ENCODE measurements around the gene SKOR2. TPM values are rescaled to one million over a fixed set of nuclear protein-coding genes. Genes with fewer than 3 reads are reported as not detected.

Gene SKOR2
- total RNA-seq, 1 donor from 2014 or later: not detected

GRCh38 chr18:47235096-47235495 is 16.4 kb downstream of the SKOR2 start:
- TF ChIP-seq CTCF (IDR thresholded peaks at IDR 0.05; ENCODE audit: borderline replicate concordance): no peak
- no peaks in the 10 kb centered on the region for H3K4me1 ChIP-seq
- DNase-seq: no peak
- H3K9me3 ChIP-seq (replicated peaks): no peaks in the 10 kb centered on the region
- intact Hi-C loops (cut with micrococcal nuclease): no loop called here
- H3K4me3 ChIP-seq: no peak overlapping the region
- no peak overlapping the region for H3K27ac ChIP-seq (replicated peaks)
- no peaks in the 10 kb centered on the region for H3K36me3 ChIP-seq
- peaks cover 98% of the 10 kb centered on the region for H3K27me3 ChIP-seq (ENCODE audit: low read depth)

GRCh38 chr18:47226660-47227059 is 24.8 kb downstream of the SKOR2 start:
- Histone ChIP-seq H3K27me3 (ENCODE audit: low read depth) (peaks cover 97% of the 10 kb centered on the region), H3K36me3 (no peaks in the 10 kb centered on the region), H3K4me3 (no peak overlapping the region), H3K9me3 (replicated peaks) (no peaks in the 10 kb centered on the region), H3K4me1 (no peaks in the 10 kb centered on the region), H3K27ac (replicated peaks) (no peak overlapping the region)
- no peak for DNase-seq
- TF ChIP-seq CTCF (IDR thresholded peaks at IDR 0.05; ENCODE audit: borderline replicate concordance): no peak
- intact Hi-C loops (cut with micrococcal nuclease): no loop called here

GRCh38 chr18:47215554-47216138 is 35.8 kb downstream of the SKOR2 start:
- intact Hi-C loops (cut with micrococcal nuclease): loop anchor here (10.0 kb wide), 1 partner anchor 529 kb away; no protein-coding TSS in a partner anchor
- Histone ChIP-seq H3K27ac (replicated peaks) (no peak overlapping the region), H3K4me3 (no peak overlapping the region), H3K36me3 (no peaks in the 10 kb centered on the region), H3K27me3 (ENCODE audit: low read depth) (peaks cover 95% of the 10 kb centered on the region), H3K4me1 (no peaks in the 10 kb centered on the region), H3K9me3 (replicated peaks) (no peaks in the 10 kb centered on the region)
- TF ChIP-seq CTCF (IDR thresholded peaks at IDR 0.05; ENCODE audit: borderline replicate concordance): peak; percentile 70
- no peak for DNase-seq

- no peaks in the 10 kb centered on the region for H3K36me3 ChIP-seq
- H3K9me3 ChIP-seq (replicated peaks): no peaks in the 10 kb centered on the region
- H3K27me3 ChIP-seq (ENCODE audit: low read depth): peaks cover 72% of the 10 kb centered on the region
- no peak for DNase-seq
- TF ChIP-seq CTCF (IDR thresholded peaks at IDR 0.05; ENCODE audit: borderline replicate concordance): no peak
- no peaks in the 10 kb centered on the region for H3K4me1 ChIP-seq
- no peak overlapping the region for H3K4me3 ChIP-seq
- H3K27ac ChIP-seq (replicated peaks): no peak overlapping the region
- intact Hi-C loops (cut with micrococcal nuclease): no loop called here
Measured at GRCh38 chr18:47209171-47209570, 42.3 kb downstream of the SKOR2 start.

GRCh38 chr18:47206945-47207637 is 44.4 kb downstream of the SKOR2 start:
- no peak overlapping the region for H3K4me3 ChIP-seq
- peaks cover 3% of the 10 kb centered on the region for H3K4me1 ChIP-seq
- H3K36me3 ChIP-seq: no peaks in the 10 kb centered on the region
- H3K27me3 ChIP-seq (ENCODE audit: low read depth): peaks cover 51% of the 10 kb centered on the region
- intact Hi-C loops (cut with micrococcal nuclease): no loop called here
- DNase-seq: no peak
- no peak for TF ChIP-seq CTCF (IDR thresholded peaks at IDR 0.05; ENCODE audit: borderline replicate concordance)
- no peaks in the 10 kb centered on the region for H3K9me3 ChIP-seq (replicated peaks)
- no peak overlapping the region for H3K27ac ChIP-seq (replicated peaks)

Data from left ventricle myocardium inferior (tissue), 1 donor.